Common myeloid progenitor, CD34-positive (primary cell): ENCODE results near the gene IGSF23.

ENCODE experiments used
- CTCF ChIA-PET: fragments of 350-600 bp; sonication (Branson Sonifier 250); formaldehyde crosslinking; loops from one replicate; lab custom pipeline; 2021; ENCODE audit warnings: antibody characterized with exemption; lab: Charles Lee
- POLR2A ChIA-PET: fragments of 350-600 bp; sonication (Branson Sonifier 250); formaldehyde crosslinking; loops from one replicate; lab custom pipeline; 2021; ENCODE audit warnings: antibody characterized with exemption; lab: Charles Lee
- DNase-seq, 3 donors: peaks; one replicate each; pipeline versions ENCODE4 v3.0.0 to v3.0.0-alpha.2; 2013
- H3K27ac ChIP-seq, 2 experiments: 1 replicate in 1 of 2; 2 replicates in 1 of 2; pipeline ENCODE4 v1.7.0; 2013; ENCODE audit warnings: inconsistent platforms in 2 of 2, low read length in 2 of 2, mild to moderate bottlenecking in 2 of 2, low read depth in 1 of 2, moderate library complexity in 1 of 2; ENCODE audit not compliant: severe bottlenecking in 2 of 2, insufficient read depth in 1 of 2, poor library complexity in 1 of 2
- H3K27me3 ChIP-seq, 5 experiments: replicated peaks in 2 of 5; 1 replicate in 3 of 5; 2 replicates in 2 of 5; pipeline versions ENCODE4 v1.6.1 to v1.7.0; 2013; ENCODE audit warnings: low read length in 4 of 5, mild to moderate bottlenecking in 2 of 5, moderate library complexity in 2 of 5, inconsistent platforms in 1 of 5; ENCODE audit not compliant: insufficient read depth in 5 of 5, control insufficient read depth in 4 of 5
- H3K36me3 ChIP-seq, 4 experiments: 1 replicate in 2 of 4; 2 replicates in 2 of 4; pipeline versions ENCODE4 v1.6.1 to v1.7.0; 2013; ENCODE audit warnings: low read length in 3 of 4, control low read depth in 1 of 4, mild to moderate bottlenecking in 1 of 4; ENCODE audit not compliant: control insufficient read depth in 4 of 4, insufficient read depth in 4 of 4
- H3K4me1 ChIP-seq, 4 experiments: 1 replicate in 3 of 4; 2 replicates in 1 of 4; pipeline versions ENCODE4 v1.6.1 to v1.7.1; 2013; ENCODE audit warnings: low read length in 3 of 4, mild to moderate bottlenecking in 3 of 4, control low read depth in 1 of 4, inconsistent platforms in 1 of 4, moderate library complexity in 1 of 4; ENCODE audit not compliant: control insufficient read depth in 4 of 4, insufficient read depth in 4 of 4; ENCODE audit errors: control extremely low read depth in 1 of 4
- H3K4me3 ChIP-seq, 7 experiments: 1 replicate in 4 of 7; 2 replicates in 3 of 7; pipeline versions ENCODE4 v1.5.1 to v1.7.0; 2013; ENCODE audit warnings: mild to moderate bottlenecking in 7 of 7, low read length in 6 of 7, moderate library complexity in 6 of 7, inconsistent platforms in 2 of 7, low read depth in 2 of 7, control low read depth in 1 of 7; ENCODE audit not compliant: insufficient read depth in 4 of 7, control insufficient read depth in 1 of 7; ENCODE audit errors: extremely low read depth in 1 of 7
- H3K9me3 ChIP-seq, 5 experiments: 1 replicate in 4 of 5; 2 replicates in 1 of 5; pipeline versions ENCODE4 v1.6.1 to v1.7.1; 2013; ENCODE audit warnings: low read length in 4 of 5, mild to moderate bottlenecking in 2 of 5, inconsistent platforms in 1 of 5, low read depth in 1 of 5, moderate library complexity in 1 of 5; ENCODE audit not compliant: control insufficient read depth in 4 of 5, insufficient read depth in 2 of 5; ENCODE audit errors: control extremely low read depth in 1 of 5
- WGBS: methylation state at CpG from one replicate; pipeline ENCODE4 v1.1.5; 2013; ENCODE audit not compliant: insufficient coverage; 5-methylcytosine and 5-hydroxymethylcytosine counted together

The IGSF23 gene

DNA sequence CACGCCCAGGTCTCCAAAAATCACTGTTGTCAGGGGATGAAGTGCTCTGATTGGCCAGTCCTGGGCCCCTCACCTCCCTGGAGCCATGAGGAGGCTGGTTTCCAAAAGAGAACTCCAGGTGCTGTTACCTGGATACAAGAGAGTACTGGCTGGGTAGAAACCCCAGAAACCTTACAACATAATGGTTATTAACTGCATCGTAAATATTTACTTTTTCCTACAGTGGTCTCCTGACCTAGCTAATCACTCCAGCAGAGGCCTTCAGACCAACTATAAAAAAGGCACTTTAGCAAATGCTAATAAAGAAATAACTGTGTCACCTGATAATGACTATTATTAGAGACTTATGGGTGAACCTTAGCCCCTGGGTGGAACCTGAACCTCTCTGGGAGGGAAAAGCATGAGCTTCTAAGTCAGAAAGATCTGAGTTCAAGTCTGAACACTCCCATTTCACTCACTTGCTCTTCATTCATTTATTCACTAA, 1.5 kb upstream of the IGSF23 start:
- POLR2A ChIA-PET: no interaction called here
- H3K27me3 ChIP-seq: no peaks in the 10 kb centered on the region
- no peak overlapping the region for H3K4me3 ChIP-seq
- no peak overlapping the region for H3K27ac ChIP-seq
- CTCF ChIA-PET: interaction anchor here (1.1 to 4.1 kb wide), 4 partner anchors 19 to 46 kb away, joined by 3 to 25 read pairs (median 6); no protein-coding TSS in a partner anchor
- H3K36me3 ChIP-seq: no peaks in the 10 kb centered on the region
- no CpG with 5 or more reads among the region's 2 CpGs for WGBS
- peaks cover 10 to 36% (median 22%) of the 10 kb centered on the region in 4 experiments for H3K4me1 ChIP-seq
- DNase-seq: no peak
- no peaks in the 10 kb centered on the region for H3K9me3 ChIP-seq

DNA sequence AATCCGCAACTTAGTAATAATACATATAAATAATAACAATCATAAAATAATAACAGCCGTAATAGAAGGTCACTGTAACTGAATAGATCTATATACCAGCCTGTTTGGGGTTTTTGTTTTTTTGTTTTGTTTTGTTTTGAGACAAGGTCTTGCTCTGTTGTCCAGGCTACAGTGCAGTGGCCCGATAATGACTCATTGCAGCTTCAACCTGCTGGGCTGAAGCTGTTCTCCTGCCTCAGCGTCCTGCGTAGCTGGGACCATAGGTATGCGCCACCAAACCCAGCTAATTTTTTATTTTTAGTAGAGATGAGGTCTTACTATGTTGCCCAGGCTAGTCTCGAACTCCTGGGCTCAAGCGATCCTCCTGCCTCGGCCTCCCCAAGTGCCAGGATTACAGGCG, 950 bp downstream of the IGSF23 start:
- no peaks in the 10 kb centered on the region for H3K9me3 ChIP-seq
- ChIA-PET CTCF (no interaction called here), POLR2A (no interaction called here)
- WGBS: 100% methylated on average over 2 of the region's 10 CpGs
- H3K4me3 ChIP-seq: no peak overlapping the region
- H3K27ac ChIP-seq: no peak overlapping the region
- no peak for DNase-seq
- H3K36me3 ChIP-seq: no peaks in the 10 kb centered on the region
- H3K4me1 ChIP-seq: peaks cover 2 to 21% (median 5%) of the 10 kb centered on the region in 4 experiments
- no peaks in the 10 kb centered on the region for H3K27me3 ChIP-seq

DNA sequence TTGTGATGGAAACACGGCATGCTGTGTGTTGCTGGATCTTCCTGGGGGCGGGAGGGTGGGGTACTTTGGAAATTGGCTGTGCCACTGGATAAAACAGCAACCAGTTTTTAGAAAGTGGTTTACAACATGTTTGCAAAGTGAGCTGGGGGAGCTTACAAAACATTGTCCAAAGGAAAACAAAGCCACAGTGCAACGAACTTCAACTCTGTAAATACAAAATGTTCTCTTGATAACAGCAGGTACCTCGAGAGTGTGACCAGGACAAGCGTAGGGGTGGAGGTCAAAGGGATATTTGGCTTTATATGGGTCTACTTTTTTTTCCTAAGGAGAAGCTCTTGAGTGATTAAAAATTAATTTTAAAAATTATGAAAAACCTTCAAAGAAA, 2.5 kb downstream of the IGSF23 start:
- ChIA-PET POLR2A (interaction anchor here (0.7 to 1.1 kb wide), 2 partner anchors 24 to 1141 kb away, joined by 4 read pairs; no protein-coding TSS in a partner anchor), CTCF (no interaction called here)
- Histone ChIP-seq H3K4me1 (peaks cover 2 to 21% (median 5%) of the 10 kb centered on the region in 4 experiments), H3K27ac (no peak overlapping the region), H3K4me3 (no peak overlapping the region), H3K9me3 (no peaks in the 10 kb centered on the region), H3K36me3 (no peaks in the 10 kb centered on the region), H3K27me3 (no peaks in the 10 kb centered on the region)
- DNase-seq: no peak
- WGBS: 0% methylated on average over 2 of the region's 5 CpGs

DNA sequence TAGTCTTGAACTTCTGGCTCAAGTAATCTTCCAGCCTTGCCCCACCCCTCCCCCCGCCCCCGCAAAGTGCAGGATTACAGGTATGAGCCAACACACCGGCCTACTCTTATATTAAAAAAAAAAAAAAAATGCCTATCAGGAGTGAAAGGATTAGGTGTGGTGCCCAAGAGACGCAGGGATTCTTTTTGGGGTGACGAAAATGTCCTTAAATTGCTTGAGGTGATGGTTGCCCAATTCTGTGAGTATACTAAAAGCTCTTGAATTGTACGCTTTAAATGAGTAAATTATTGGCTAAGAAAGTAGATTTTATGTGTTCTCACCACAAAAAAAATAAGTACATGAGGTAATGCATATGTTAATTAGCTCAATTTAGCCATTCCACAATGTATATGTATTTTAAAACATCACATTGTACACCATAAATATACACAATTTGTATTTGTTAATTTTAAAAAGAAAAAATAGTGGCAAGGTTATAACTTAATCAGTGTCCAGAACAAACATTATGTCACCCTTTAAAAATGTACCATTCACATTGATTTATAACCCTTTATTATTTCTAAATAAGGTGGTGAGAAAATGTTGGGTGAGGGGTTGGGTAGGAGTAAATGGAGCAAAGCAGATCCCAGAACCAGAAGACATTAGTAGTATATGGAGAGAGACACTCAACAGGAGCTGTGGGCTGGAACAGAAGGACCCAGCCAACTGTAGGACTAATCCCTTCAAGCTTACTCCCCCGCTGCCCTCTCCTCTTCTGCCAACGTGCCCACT, 3.9 kb downstream of the IGSF23 start:
- H3K4me3 ChIP-seq: no peak overlapping the region
- no peaks in the 10 kb centered on the region for H3K9me3 ChIP-seq
- H3K36me3 ChIP-seq: no peaks in the 10 kb centered on the region
- CTCF ChIA-PET: interaction anchor here (0.9 to 1.9 kb wide), 4 partner anchors 13 to 46 kb away, joined by 3 to 6 read pairs (median 4); no protein-coding TSS in a partner anchor
- no peaks in the 10 kb centered on the region for H3K27me3 ChIP-seq
- POLR2A ChIA-PET: interaction anchor here (0.7 kb wide), 1 partner anchor 14 kb away, joined by 4 read pairs; no protein-coding TSS in a partner anchor
- no peak for DNase-seq
- 100% methylated on average over 2 of the region's 8 CpGs for WGBS
- peaks cover 2 to 21% (median 5%) of the 10 kb centered on the region in 4 experiments for H3K4me1 ChIP-seq
- H3K27ac ChIP-seq: no peak overlapping the region

DNA sequence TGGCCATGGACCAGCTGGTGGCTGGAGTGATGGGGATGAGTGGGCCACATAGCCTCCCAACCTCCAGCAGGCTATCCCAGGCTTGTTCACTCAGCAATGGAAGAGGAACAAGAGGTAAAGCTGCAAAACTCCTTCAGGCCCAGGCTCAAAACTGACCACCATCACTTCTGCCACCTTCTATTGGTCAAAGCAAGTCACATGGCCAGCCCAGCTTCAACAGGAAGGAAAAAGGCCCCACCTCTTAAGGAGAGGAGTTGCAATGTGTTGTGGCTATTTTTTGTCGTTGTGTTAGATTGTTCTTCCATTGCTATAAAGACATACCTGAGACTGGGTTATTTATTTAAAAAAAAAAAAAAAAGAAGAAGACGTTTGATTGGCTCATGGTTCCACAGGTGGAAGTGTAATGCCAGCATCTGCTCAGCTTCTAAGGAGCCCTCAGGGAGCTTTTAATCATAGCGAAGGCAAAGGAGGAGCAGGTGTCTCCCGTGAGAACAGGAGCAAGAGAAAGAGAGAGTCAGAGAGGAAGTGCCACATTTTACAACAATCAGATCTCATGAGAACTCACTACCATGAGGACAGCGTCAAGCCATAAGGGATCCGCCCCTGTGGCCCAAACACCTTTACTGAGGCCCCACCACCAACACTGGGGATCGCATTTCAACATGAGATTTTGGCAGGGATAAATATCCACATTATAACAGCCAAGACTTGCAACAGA, 5.4 kb downstream of the IGSF23 start:
- DNase-seq: no peak
- ChIA-PET CTCF (interaction anchor here (0.9 to 1.9 kb wide), 2 partner anchors 15 to 48 kb away, joined by 3 to 6 read pairs; no protein-coding TSS in a partner anchor), POLR2A (no interaction called here)
- H3K36me3 ChIP-seq: no peaks in the 10 kb centered on the region
- 94% methylated on average over 4 of the region's 7 CpGs for WGBS
- H3K9me3 ChIP-seq: no peaks in the 10 kb centered on the region
- no peaks in the 10 kb centered on the region for H3K27me3 ChIP-seq
- no peak overlapping the region for H3K4me3 ChIP-seq
- no peak overlapping the region for H3K27ac ChIP-seq
- H3K4me1 ChIP-seq: peaks cover 2 to 31% (median 17%) of the 10 kb centered on the region in 4 experiments

DNA sequence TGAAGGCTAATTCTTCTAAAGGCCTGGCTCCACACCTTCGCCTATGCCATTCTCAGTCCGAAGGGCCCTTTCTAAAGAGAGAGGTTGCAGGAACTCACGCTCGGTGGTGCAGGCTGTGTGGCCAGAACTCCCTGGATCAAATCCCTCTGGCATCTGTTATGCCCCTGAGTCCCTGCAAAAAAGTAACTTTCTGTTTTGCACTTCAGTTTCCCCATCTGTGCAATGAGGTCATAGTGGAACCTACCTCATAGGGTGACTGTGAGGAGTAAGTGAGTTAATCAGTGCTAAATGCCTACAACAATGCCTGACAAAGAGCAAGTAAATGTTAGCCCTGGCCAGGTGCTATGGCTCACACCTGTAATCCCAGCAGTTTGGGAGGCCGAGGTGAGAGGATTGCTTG, 7.3 kb downstream of the IGSF23 start:
- 98% methylated on average over 5 of the region's 5 CpGs for WGBS
- ChIA-PET POLR2A (no interaction called here), CTCF (no interaction called here)
- no peaks in the 10 kb centered on the region for H3K36me3 ChIP-seq
- H3K27me3 ChIP-seq: no peaks in the 10 kb centered on the region
- no peak overlapping the region for H3K27ac ChIP-seq
- H3K4me1 ChIP-seq: peaks cover 2 to 16% (median 13%) of the 10 kb centered on the region in 4 experiments
- peaks cover 0 to under 1% (median 0%) of the 10 kb centered on the region in 5 experiments for H3K9me3 ChIP-seq
- DNase-seq: no peak
- H3K4me3 ChIP-seq: no peak overlapping the region
